Stromal cell of bone marrow (primary cell): ENCODE results near the gene MEX3C.

ENCODE experiments used
- DNase-seq: peaks from one replicate; pipeline ENCODE4 v3.0.0-alpha.2; 2012; ENCODE audit warnings: low read depth

MEX3C gene

GRCh38 chr18:51197661-51198424 lies at the start of gene MEX3C:
MEX3C (minus strand) TSS chr18:51197681; CDS start chr18:51197320, 361 bp downstream.
- peak; percentile 98 for DNase-seq

DNA sequence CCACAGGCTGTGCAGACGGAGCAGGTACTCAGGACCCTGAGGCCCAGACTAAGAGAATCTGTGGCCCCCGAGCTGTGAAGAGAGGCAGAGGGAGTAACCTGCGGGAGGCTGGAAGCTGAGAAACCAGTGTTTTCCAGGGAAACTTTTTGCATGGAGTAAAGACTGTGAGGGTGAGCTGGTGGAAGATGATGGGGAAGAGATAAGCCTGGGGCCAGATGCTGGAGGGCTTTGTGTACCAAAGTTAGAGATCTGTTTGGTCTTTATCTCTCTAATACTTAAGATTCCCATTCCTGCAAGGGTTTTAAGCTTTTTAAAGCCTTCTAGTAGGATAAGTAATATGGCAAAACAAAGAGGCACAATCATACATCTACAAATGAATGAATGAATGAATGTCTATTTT lies 43.7 kb upstream of the MEX3C start:
- no peak for DNase-seq

DNA sequence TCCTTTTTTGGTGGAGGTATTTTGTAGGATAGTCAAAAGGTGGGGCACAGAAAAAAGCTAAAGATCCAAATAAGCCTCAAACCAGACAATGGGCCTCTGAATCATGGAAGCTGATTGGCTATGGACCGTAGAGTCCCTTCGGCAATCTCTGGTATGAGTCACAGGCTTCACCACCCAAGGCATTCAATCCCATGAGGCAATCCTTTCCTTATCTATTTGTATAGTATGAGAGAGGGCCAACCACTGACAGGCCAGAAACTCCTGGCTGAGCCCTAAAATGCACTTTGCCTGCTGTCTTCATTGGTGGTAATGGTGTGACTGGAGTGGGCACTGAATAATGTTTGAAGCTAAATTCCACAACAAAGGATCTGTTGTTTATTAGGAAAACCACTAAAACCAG lies 38.7 kb upstream of the MEX3C start:
- DNase-seq: peak; percentile 23

DNA sequence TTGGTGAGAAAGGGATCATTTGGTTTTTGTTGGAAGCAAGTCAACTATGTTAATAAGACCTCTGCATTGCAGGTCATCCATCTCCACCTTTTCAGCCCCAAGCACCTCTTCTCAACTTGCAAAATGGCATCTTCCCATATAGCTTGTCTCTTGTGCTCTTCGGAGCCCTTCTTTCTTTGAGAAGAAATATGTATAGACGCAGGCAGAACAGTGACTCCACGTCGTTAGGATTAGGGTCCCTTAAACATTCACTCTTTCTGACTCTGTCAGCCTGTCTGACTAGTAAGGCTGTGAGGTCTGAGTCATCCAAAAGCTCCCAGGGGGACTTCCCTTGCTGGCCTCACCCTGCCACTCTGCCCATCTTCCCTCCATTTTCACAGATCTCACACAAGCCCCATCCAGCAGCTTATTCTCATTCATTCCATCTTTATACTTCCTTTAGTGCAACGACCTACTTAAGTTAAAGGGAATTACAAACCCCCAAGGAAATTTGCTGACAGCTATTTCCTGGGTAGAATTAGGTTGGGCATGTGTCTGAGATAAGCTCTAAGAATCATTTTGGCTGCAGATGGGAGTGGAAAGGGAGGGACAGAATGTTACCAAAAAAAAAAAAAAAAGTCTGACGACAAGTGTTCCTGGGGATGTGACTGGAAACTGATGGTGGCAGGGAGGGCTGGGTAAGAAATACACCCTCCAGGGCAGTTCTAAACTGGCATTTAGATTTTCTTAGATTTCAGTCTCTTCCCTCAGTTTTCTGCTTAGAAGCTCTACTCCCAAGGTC lies 37.7 kb upstream of the MEX3C start:
- DNase-seq: peak; percentile 34

GRCh38 chr18:51234117-51235008 lies 36.9 kb upstream of the MEX3C start:
- peak; percentile 9 for DNase-seq

DNA sequence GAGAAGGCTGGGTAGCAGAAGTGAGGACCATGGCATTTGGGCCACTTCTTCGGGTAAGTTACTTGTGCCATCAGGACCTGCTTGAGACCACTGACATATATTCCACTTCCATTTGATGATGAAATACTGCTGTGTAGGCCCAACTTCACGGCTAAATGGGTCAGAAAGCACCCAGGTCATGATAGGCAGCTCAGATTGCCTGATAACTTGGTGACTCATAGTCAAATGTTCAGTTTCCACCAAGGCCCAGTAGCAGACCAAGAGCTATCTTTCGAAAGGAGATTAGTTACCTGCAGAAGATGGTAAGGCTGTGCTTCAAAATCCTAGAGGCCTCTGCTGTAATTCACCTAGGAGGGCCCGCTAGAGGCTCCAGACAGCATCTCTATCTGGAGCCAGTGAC lies 31.8 kb upstream of the MEX3C start:
- DNase-seq: no peak

GRCh38 chr18:51227660-51228059 lies 30.2 kb upstream of the MEX3C start:
- no peak for DNase-seq

DNA sequence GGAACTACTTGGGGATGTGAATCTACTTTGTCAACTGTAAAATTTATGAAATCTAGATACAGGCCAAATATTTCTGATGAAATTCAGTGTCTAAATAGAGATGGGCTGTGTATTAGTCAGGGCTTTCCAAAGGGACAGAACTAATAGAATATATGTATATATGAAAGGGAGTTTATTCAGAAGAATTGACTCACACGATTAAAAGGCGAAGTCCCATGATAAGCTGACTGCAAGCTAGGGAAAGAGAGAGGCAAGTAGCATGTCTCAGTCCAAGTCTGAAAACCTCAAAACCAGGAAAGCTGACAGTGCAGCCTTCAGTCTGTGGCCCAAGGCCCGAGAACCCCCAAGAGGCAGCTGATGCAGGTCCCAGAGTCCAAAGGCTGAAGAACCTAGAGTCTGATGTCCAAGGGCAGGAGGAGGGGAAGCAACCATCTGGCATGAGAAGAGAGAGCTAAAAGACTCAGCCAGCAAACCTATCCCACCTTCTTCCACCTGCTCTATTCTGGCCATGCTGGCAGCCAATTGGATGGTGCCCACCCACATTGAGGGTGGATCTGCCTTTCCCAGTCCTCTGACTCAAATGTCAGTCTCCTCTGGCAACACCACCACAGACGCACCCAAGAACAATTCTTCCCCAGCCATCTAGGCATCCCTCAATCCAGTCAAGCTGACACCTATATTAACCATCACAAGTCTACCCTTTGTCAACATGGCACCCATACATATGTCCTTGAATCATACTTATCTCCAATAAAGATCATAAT lies 29.3 kb upstream of the MEX3C start:
- no peak for DNase-seq

DNA sequence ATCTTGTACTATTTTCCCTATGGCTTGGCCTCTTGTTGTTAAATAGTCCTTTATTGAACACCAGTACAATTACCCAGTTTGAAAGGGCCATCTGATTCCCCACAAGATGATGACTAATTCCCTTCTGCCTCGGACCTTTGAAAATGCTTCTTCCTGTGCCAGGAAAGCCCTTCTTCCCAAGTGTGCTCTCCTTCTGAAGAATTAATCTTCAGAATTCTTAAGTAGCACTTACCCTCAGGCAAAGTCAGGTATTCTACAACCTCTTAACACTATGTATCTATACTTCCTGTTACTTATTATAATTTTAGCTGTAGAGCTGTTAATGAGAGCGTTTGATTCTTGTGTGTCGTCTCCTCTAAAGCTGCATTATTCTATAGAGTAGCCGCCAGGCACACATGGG lies 28.6 kb upstream of the MEX3C start:
- no peak for DNase-seq

DNA sequence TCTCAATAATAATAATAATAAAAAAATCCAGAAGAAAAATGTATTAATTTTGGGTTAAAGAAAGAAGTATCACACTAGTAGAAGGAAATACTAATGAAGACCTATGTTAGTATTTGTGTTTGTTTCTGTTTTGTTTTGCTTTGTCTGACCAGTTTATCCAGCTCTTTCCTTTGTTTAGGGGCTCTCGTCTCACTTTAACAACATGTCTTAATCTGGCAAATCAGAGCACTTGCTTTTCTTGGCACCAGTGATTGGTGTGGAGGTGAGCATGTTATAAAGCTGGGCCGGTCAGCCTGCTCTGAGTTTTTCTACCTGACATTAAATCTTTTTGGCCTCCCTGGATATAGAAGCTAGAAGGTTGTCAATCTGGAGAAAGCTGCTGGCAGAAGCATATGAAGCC lies 15.1 kb upstream of the MEX3C start:
- no peak for DNase-seq

- DNase-seq: peak; percentile 80
Observed at GRCh38 chr18:51211552-51211951, 14.1 kb upstream of the MEX3C start.

GRCh38 chr18:51196811-51197660 lies 445 bp downstream of the MEX3C start:
- peak; percentile 20 for DNase-seq

GRCh38 chr18:51196118-51196810 lies 1.2 kb downstream of the MEX3C start:
- DNase-seq: peak; percentile 13

GRCh38 chr18:51195451-51196117 lies 1.9 kb downstream of the MEX3C start:
- peak; percentile 3 for DNase-seq

DNA sequence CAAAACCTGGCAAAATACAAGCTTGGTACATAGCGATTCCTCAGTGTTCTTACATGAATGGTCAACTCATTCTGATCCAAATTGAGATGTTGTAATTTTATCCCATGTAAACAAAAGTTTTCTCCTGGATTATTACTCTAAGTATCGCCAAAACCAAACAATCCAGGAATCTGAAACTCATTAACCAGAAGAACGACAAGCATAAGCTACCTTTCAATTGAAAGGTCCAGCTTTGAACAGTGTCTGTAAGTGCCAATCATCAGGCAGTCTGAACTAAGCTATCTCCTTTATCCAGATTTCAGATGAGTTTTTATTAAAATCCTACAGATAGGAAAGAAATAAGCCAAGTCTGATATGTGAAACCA lies 2.4 kb downstream of the MEX3C start:
- no peak for DNase-seq

- no peak for DNase-seq
Observed at GRCh38 chr18:51194604-51195003, 2.9 kb downstream of the MEX3C start.

DNA sequence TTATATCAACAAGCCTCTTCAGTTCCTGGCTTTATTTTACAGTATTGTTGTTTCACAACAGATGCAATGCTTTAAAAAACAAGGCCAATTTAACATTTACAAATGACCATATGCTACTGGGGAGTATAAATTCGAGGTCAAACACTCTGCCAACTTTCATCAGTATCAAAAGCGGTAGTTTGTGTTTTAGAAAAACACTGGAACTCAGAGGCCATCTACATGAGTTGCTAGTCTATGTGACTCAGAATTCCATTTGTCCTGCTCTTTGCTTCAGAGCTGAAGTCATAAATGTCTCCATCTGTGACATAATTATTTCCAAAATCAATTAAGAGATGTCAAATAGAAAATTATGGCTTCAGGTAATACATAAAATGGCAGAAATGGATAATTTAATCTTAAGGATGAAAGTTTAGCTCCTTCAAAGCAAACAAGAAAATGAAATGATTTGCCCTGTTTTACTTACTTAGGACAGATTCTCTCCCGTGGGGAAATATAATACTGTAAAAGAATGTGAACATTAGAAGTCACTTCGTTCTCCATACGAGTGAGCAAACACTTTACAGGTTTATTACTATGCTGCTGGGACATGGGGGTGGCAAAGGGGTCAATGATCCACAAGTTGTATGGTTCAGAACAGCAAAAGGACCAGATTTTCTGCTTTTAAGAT lies 3.7 kb downstream of the MEX3C start:
- DNase-seq: peak; percentile 28

DNA sequence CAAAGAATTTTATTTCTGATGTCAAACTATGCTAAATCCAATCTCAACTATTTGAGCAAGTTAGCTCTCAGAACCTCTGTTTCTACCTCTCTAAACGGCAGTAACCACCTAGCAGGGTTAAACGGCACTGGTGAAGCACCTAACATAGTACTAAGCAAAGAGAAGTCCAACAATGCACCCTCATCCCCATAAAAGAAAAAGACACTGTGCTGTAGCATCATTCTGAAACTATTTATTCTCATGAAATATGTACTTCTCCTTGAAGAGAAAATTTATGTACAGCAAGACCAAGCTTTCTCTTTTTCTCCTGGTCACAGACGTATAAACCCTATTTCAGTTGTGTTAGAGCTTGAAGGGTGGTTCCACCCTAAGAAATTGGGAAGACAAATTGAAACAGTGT lies 4.8 kb downstream of the MEX3C start:
- no peak for DNase-seq

DNA sequence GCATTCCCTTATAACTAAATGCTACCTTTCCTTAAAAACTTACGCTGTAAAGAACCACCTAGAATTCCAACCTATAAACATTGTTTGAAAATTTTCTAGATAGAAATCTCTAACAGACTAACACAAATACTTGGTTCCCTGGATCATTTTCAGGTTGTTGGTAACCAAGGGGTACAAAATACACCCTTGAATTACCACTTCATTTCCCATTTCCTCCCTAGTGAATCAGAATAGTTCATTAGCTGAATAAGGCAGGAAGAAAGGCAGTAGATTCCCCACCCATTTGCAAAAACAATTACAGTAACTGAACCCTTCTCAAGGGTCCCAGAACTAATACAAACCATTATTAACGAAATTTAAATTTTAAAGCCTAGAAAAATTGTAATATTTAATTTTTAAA lies 5.5 kb downstream of the MEX3C start:
- no peak for DNase-seq
